ENCODE data around the gene DSE.

DNA sequence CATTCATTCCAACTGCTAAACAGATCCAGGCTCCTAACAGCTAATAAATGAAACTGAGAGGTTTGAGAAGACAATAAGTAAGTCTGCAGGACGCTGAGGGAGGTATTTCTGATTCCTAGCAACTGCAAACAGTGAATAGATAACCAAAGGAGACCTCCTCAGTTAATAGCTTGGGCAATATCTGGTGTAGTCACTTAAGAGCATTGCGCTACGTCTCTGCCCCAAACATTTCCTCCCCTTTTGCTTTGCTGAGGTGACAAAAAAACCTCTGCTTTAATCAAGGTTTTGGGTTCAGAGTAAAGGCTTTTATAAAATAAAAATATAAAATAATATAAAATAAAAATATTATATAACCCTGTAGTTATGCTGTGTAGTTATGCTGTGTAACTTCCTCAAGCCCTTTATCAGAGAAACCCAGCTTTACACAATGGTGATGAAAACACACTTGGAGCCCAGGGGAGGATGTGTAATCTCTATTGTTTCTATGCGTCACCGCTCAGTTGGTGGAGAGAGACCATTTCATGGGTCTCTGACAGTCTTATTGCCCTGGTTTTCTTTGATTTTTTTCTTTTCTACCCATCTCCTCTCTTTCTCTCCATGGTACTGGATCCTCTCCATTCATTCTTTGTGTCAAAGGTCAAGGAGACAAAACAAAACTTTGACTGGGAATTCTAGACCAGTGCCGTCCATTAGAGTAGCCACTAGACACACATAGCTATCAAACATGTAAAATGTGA, 121.8 kb downstream of the DSE start:
- TF ChIP-seq FOXM1 (IDR thresholded peaks at IDR 0.05; ENCODE audit: borderline replicate concordance), result no peak
- TF ChIP-seq, protein P1, sequence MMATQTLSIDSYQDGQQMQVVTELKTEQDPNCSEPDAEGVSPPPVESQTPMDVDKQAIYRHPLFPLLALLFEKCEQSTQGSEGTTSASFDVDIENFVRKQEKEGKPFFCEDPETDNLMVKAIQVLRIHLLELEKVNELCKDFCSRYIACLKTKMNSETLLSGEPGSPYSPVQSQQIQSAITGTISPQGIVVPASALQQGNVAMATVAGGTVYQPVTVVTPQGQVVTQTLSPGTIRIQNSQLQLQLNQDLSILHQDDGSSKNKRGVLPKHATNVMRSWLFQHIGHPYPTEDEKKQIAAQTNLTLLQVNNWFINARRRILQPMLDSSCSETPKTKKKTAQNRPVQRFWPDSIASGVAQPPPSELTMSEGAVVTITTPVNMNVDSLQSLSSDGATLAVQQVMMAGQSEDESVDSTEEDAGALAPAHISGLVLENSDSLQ (IDR thresholded peaks at IDR 0.05), result no peak
- no peak for TF ChIP-seq LEF1 (IDR thresholded peaks at IDR 0.05; ENCODE audit: borderline replicate concordance)
- TF ChIP-seq HDGF (IDR thresholded peaks at IDR 0.05; ENCODE audit: borderline replicate concordance), result no peak
- TF ChIP-seq ARNT (IDR thresholded peaks at IDR 0.05), result no peak
- TF ChIP-seq BHLHE40 (IDR thresholded peaks at IDR 0.05; ENCODE audit: borderline replicate concordance), result no peak
- no peak for TF ChIP-seq FOXA1 (IDR thresholded peaks at IDR 0.05)
- no peak for TF ChIP-seq TARDBP (IDR thresholded peaks at IDR 0.05)
- no peak for TF ChIP-seq SUZ12 (IDR thresholded peaks at IDR 0.05)
- no peak for TF ChIP-seq ELF4 (IDR thresholded peaks at IDR 0.05)
- no peak for TF ChIP-seq FOXK2 (IDR thresholded peaks at IDR 0.05)
